HG02571 (cell line): ENCODE data around the gene OPCML.

ENCODE experiments used
- ATAC-seq: cut with Tn5 transposase; IDR thresholded peaks from one replicate; pipeline ENCODE4 v1.9.1; 2021; ENCODE audit warnings: mild to moderate bottlenecking, moderate library complexity; ENCODE audit not compliant: unreplicated experiment

The OPCML gene

DNA sequence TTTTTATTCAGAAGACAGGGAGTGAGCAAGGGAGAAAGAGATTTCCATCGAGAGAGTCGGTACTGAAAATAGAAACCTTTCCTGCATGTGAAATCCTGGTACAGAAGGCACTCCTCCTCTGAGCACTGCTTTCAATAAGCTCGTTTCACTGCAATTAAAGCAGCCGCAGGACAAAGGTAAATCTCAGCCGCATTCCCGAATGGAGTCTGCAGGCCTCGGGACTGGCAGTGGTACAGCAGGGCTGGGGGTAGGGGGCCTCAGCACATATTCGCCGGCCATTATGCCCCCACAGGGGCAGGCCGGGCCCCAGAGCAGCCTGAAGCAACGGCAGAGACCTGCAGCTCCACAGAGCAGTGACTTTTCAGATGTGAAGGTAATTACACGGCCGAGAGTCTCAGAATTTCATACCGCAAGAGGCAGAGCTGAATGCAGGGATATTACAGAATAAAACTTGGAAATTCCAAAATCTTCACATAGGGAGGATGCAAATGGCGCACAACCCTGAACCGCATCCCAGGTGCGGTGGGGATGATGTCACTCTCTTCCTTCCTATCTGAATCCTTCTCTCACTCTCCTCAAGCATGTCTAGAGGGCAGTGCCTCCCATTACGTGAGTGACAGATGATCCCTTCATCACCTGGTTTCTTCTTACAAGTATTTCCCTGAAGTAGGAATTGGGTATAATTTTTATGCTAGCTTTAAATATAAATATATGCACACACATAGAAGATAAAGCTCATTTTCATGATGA is 622.1 kb downstream of the OPCML start:
- no peak for ATAC-seq

DNA sequence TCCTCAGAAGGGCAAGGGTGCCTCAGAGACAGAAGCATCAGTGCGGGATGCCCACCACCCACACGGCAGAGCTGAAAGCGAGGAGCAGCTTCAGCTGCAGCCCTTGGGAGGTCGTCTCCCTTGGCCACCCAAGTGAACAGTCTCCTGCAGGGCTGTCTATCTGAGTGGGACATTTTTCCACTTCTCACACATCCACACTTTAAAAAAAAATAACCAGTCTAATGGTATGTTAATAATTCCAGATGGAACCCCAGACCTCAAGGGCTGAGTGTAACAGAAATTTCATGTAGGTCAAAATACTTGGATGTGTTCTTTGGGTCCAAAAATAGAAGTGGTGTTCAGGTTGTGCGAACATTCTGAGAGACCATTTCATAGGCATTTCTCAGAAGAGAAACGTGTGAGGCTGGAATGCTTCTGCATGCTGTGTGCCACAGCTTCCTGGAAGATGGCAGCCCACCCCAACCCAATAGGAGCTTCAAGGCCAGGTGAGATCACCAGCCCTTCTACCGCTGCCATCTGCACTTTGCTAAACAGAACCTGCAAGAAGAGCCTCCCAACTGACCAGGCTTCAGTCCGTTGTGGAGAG is 623.2 kb downstream of the OPCML start:
- no peak for ATAC-seq

DNA sequence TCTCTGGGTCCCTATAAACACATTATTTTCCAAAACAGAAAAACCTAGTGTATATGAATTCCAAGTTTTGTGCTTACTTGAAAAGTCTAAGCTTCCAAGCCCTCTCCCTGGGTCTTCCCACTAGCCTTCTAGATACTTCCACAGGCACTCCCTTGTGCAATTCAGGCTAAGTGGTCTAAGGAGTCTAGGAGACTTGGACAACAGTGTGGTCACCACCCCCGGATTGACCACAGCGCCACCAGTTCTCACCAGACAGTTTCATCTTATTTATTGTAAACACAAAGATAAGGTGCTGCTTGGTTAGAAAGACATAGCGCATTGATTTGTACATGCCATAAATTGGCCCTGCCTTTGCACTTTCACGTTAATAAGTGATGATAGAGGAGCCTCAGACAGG is 623.9 kb downstream of the OPCML start:
- no peak for ATAC-seq

DNA sequence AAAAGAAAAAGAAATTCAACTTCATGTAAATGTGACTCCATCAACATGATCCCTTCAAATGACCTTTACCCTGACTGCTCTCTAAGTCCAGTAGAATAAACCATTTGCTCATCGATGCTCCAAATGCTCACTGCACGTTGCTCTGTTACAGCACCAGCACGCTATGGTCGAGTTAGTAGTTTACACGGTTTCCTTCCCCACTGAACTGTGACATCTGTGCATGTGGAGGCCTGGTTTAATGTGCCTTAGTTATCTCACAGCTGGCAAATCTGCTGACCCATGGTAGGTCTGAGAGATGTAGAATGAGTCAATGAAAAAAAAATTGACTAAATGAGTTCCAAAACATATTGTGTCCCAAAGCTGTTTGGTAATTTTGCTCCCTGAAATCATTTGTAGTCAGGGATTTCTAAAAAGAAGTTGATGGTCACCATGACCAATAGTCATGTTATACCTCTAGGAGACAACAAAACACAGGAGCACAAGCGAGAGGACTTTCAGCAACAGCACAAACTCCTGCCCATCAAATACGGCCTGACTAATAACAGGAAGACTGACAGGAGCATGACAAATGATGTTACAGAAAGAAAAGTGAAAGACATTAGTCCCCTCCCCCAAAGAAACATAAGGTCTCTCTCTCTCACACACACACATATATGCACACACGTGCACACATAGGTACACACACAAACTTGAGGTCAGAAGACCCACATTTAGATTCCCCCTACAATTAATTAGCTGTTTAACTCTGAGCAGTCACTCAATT is 624.5 kb downstream of the OPCML start:
- no peak for ATAC-seq

DNA sequence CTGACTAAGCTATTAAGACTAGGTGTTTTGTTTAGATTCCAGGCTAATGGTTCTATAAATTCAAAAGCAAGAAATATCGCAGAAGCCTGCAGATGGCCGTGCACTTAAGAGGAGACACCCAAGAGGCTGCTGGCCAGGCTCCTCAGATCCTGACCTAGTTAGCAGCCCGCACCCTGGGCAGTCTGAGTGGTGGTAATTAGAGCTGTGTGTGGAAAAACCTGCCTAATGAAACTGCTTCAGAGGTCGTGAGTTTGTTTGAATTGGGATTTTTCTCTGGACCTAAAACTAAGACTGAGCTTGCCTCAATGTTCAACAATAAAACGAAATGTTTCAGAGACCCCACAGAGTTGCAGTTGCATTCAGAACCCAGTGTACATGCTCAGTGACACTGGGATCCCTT is 627.7 kb downstream of the OPCML start:
- no peak for ATAC-seq

DNA sequence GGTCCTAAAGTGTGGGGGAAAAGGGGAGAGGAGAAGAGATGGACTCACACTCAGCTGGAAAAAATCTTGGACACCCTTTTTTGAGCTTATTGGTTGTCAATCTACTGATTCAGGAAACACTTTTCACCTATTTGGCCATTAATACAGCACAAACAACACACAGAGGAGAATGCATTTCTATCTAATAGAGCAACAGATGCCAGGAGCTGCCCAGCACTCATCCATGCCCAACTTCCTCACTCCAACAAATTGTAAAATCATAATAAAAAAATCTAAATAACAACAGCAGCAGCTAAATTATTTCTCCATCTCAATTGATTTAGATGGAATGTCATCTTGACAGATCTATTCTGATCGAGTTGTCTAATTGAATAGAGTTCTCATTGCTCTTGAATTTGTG is 628.2 kb downstream of the OPCML start:
- ATAC-seq = no peak

DNA sequence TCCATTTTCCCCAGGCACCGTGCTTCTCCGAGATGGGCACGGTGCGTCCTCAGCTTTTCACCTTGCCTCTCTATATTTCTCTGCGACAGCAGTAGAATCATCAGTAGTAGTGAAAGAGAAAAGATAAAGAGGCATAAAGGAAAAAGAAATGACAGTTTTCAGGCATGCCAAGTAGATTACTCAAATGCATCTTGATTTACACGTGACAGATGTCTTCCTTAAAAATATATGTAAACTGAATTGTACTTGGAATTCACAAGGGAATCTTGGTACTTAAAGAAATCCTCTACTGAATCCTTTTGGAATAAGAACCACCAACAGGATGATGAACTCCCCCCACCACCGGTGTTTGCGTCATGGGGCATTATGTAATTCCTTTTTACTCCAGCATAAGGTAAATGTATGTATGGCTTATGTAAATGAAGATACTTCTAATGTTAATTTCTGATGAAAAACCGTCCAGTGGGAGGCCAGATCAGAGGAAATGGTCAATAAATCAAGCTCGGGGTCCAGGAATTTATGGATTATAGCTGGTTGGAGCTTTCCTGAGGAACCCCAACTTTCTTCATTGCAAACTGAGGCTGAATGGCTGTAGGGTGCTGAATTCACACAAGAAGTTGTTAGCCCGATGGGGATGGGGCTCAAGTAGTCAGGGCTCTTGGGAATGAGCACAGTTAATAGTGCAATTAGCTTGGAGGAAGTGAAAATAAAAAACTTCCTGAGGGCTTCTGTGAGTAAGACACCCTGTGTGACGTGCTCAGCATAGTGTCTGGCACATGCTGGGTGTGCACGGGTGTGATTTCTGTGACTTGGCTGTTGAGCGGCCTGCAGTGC is 630.4 kb downstream of the OPCML start:
- no peak for ATAC-seq

DNA sequence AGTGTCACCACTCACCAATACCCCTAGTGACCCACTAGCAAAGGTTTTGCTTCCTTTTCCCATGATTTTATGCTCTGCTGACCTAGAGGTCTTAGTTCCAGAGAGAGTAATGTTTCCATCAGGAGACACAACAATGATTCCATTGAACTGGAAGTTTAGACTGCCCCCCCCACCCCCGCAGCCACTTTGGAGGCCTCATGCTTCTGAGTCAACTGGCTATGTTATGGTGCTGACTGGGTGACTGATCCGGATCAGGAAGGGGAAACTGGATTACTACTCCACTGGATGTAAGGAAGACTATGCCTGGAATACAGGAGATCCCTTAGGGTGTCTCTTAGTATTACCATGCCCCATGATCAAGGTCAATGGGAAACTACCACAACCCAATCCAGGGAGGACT is 633.6 kb downstream of the OPCML start:
- ATAC-seq = no peak

DNA sequence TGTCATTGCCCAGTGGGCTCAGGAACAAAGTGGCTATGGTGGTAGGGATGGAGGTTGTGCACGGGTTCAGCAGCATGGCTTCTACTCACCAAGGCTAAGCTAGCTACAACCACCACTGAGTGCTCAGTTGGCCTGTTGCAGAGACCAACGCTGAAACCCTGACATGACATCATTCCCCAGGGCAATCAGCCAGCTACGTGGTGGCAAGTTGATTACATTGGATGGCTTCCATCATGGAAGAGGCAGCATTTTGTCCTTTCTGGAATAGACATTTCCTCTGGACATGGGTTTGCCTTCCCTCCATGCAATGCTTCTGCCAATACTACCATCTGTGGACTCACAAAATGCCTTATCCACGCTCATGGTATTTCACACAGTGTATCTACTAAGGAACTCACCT is 634.3 kb downstream of the OPCML start:
- ATAC-seq = no peak

DNA sequence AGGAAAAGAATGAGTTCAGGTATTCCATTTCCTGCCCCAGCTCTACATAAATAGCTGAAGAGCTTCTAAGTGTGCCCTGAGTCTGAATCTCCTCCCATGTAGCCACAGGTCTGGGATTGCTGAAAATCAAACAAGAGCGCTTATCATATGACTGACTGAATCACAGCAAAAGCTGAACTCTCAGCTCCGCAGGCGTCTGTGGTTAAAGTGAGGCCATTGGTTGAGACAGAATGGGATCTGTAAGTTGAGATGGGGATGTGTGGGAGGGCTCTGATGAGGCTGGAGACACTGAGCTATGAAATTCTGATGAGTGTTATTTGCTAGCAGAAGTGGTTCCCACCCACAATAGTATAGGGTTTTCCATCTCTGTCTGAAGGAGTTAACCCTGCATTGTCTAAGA is 637.0 kb downstream of the OPCML start:
- no peak for ATAC-seq

DNA sequence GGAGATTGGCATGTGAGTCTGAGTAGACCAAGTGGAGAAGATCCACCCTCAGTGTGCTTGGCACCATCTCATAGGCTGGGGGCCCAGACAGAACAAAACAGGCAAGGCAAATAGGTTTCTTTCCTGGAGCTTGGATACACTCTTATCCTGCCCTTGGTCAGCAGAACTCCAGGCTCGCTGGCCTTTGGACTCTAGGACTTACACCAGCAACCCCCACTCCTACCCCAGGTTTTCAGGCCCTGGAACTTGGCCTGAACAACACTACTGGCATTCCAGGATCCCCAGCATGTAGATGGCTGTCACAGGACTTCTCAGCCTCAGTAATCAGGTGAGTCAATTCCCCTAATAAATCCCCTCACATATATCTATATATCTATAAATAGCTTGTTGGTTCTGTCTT is 637.7 kb downstream of the OPCML start:
- ATAC-seq = no peak

DNA sequence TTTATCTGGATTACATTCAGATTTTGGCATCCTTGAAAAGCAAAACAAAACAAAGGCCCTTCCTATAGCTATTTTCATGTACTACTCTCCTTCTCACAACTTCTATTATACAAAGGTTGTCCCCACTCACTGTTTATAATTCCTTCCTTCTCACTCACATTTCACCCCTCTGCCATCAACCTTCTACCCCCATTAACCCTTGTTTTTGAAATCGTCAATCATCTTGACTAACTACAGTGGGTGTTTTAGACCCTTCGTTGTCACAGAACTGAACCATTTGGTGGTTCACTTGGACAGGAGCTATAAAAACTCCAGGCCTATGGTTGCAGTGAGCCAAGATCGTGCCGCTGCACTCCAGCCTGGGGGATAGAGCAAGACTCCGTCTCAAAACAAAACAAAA is 639.4 kb downstream of the OPCML start:
- no peak for ATAC-seq

DNA sequence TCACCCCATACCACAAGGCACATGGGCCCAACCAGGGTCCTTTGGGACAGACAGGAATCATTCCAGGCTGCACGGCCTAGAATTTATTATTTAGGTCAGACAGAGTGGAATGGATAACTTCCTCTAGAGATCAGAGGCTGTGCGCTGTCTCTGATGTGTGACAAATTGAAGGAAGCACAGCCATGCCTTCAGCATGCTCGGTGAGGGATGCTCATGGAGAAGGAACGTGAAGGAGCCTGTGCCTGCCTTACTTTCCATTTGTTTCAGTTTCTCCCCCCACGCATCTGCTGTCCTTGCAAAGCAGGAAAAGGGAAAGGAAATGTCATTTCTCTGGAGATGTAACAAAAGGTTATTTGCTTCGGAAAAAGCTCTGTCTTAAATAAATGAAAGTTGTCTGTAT is 644.1 kb downstream of the OPCML start:
- ATAC-seq = no peak

DNA sequence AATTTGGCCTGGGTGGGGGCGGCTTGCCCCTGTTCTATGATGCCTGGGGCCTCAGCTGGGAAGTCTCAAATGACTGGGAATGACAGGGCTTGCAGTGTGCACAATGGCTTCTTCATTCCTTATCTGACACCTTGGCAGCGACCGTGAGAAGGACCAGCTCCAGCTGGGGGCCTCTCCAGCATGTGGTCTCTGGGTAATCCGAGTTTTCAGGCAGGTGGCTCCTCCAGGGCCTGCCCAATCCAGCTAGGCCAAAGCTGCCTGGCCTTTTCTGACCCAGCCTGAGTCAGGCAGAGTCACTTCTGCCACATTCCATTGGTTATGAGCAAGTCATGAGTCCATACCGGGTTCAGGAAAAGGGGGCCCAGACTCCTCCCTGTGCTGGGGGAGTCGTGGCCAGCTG is 646.0 kb downstream of the OPCML start:
- ATAC-seq = no peak

DNA sequence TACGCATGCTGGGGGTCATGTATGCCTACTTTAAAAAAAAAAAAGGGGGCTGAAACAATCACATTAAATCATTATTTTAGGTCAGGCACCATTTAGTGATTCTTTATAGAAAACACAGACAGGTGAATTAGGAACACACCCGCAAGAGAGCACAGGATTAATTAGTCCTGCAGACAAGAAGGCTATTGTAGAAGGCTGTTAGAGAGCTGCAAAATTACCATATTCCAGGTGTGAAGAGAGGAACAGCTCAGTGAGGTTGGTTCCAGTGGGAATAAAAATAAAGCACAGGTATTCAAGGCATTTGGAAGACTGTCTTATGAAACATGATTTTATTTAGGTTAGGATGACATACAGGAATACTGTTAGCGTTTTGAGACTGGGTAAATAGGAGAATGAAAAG is 649.1 kb downstream of the OPCML start:
- ATAC-seq = no peak

DNA sequence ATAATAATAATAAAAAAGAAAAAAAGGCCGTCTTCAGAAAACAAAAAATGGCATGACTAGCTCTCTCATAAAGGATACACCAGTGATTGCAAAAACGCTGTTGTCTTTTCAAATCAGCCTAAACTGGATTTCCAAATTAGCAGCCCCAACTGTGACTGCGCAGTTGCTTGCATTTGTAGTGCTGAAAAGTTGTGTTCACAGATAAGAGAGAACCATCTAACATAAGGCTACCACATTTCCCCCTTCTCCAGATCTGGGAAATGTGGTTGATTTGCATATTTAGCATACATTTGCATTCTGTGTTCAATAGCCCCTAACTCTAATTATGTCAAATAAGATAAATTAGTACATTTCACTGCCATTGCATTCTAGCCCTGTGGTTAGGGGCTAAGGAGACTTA is 650.7 kb downstream of the OPCML start:
- ATAC-seq = no peak

DNA sequence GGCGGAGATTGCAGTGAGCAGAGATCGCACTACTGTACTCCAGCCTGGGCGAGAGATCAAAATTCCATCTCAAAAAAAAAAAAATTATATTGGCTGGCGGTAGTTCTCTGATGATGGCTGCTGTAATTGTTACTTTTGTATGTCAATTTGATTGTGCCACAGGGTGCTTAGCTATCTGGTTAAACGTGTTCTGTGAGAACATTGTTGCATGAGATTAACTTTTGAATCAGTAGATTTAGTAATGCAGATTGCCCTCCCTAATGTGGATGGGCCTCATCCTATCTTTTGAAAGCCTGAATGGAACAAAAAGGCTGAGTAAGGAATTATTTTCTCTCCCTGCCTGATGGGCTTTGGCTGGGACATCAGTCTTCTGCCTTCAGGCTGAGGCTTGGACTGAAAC is 654.2 kb downstream of the OPCML start:
- no peak for ATAC-seq

DNA sequence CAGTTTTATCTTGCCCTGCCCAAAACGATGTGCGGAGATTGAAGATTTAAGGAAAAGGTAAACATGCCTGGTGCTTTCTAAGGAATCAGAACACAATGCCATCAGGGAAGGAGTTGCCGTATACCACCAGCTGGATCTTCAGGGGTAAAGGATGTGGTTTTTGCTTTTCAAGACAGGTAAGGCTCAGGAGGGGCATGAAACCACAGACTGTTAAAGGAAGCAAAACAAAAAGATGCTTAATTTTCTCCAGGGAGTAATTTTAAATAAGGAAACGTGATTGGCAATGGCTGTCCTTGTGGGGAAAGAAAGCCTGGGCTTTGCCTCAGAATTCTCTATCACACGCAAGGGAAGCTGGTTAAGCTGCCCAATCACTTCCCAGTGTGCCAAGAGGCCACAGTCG is 655.6 kb downstream of the OPCML start:
- no peak for ATAC-seq

DNA sequence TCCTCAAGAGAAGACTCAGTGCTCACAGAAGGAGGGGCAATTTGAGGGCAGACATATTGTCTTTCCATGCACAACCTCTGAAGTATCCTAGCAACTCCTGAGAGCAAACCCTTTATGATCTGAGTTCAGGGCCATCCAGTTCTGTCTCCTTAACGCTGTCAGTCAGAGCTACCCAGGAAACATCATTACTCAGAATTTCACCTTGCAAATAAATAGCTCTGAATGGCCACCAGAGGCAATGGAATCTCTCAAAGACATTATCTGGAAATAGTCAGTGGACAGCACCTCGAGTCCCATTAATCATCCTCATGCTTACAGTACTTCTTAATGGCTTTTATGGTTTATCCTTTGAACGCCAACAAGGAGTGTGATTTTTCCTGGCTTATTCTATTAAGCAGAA is 656.1 kb downstream of the OPCML start:
- no peak for ATAC-seq

DNA sequence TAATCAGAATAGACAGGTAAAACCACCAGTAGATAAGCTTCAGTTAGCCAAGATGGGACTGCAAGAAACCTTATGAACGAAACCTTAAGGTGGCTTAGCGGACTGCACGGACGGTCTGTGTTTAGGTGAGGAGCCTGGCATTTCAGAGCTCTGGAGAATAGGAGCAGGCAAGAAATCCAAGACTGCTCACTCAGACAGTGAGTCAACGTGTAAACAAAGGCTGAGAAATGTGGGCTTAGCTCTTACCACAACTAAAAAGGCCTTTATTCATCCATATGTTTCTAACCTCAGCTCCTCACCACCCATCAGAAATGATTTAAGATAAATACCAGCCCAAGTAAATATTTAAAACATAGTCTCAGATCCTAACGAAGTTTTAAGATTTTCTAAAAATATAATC is 657.7 kb downstream of the OPCML start:
- ATAC-seq = no peak

DNA sequence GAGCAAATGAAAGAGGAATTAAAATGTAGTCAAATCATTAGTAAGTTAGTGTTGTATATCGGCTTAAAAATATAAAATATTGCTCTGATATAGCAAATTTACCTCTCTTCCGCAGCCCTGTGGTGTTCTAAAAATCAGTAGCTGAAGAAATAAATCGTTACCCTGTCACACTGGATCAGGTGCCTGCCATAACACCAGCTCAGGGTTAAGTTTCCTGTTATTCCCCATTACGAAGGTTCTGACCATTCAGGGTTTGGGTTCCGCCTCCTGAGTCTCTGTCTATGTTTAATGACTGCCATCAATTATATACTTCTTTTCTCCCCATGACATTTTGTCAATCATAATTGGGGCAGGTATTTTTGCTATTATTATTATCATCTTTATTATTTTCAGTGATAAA is 658.5 kb downstream of the OPCML start:
- ATAC-seq = no peak
